GM19468 (cell line): ENCODE data around the gene ATF1.

Experiments used
- ATAC-seq: cut with Tn5 transposase; IDR thresholded peaks from one replicate; pipeline ENCODE4 v1.9.1; 2021; ENCODE audit warnings: mild to moderate bottlenecking, moderate library complexity, moderate number of reproducible peaks; ENCODE audit not compliant: unreplicated experiment; ENCODE audit errors: extremely low read depth

Gene ATF1

DNA sequence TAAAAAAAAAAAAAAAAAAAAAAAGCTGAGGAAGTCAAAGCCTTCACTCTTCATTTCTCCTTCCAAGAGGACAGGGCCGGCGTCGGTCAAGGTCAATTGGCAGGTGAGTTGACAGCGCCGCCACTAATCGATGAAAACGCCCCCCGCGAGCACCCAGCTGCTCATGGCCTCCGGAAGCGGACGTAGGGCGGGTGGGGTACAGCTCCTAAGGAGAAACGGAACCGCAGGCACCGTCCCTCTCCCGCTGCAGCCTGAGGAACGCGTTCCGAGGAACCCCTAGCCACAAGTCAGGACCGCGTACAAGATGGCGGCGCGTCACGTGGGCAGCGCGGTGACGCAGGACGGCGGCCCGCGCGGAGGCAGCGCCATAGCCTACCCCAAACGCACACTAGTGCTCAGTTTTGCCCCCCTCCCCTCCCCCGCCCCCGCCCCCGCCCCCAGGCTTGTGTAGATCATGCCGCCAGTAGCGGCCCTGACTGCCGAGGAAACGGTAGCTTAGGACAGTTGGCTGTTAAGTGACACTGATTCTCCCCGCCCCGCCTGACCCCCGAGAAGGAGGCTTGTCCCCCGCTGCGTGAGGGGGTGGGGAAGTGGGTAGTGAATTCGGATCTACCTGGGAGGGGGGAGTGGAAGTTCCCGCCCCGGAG, at the start of gene ATF1:
Gene ATF1, plus strand, starts transcription at position 463 of the 647 bp plus-strand sequence. CDS start 16,045 bp downstream, outside the sequence.
- peak; percentile 55 for ATAC-seq

DNA sequence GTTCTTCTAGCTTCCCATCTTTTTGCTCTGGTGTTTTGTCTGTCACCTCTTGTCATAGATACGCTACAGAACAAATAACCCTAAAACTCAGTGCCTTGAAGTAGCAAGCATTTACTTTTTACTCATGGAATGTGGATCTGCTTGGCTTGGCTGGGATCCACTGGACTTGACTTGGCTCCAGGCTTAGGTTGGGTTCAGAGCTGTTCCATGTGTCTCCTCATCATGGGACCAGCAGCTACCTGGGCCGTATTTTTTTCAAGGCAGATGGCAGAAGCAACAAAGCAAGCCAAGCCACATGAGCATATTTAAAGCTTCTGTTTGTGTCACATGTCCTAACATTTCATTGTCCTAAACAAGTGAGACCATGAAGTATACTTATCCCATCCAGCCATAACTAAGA, 48.7 kb upstream of the ATF1 start:
- ATAC-seq: no peak

DNA sequence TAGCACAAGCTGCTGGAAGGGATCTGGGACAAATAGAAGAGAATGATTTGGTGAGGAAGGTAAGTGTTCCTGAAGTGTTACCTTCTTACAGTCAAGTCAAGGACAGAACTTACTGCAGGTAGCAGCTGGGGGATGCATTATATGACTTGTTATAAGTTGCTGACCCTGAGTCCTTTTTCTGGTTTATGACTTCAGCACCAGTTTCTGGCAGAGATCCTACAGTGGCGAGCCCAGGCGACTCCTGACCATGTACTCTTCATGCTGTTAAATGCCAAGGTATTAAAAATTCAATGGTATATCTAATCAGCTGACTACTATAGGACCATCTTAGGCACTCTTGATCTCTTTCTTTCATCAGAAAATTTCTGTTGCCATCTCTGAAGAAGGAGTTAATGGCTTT, 45.1 kb upstream of the ATF1 start:
- ATAC-seq: no peak

DNA sequence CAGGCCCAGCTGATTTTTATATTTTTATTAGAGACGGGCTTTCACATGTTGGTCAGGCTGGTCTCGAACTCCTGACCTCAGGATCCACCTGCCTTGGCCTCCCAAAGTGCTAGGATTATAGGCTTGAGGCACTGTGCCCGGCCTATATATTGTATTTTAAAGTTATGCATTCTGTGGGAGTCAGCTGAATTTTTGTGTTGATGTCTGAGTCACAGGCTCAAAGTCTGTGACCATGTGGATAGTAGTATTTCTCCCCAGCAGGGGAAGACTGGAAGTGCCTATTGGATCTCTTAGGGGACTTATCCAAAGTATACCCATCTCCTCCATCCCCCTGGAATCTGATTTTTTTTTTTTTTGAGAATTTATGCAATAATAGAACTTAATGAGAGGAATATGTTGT, 43.8 kb upstream of the ATF1 start:
- no peak for ATAC-seq

DNA sequence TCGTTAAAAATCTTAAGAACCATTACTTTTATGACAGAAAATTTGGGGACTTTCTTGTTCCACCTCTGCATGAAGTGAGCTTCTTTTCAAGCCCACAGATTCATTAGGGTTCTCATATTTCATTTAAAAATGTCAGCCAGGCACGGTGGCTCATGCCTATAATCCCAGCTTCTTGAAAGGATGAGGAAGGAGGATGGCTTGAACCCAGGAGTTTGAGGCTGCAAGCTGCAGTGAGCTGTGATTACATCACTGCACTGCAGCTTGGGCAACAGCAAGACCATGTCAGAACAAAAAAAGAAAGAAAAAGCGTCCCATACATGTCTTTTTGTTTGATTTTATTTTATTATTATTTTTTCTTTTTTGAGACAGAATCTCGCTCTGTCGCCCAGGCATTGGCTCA, 43.4 kb upstream of the ATF1 start:
- no peak for ATAC-seq

DNA sequence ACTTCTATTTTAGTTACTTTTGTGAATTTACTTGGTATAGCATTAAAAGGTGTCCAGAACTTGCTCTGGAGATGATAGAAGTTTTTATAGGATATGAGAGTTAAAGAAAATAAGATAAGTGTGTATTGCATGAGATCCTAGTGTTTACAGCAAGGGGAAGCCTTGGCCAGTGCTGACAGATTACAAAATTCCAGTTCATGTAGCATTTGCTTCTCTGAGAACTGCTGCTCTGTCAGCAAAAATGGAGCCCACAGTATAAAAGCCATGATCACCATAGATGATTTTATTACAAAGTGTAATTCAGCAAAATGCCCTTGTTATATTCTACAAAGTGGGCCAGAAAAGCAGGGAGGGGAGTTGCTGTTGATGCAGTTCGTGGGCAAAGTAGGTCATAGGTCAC, 40.0 kb upstream of the ATF1 start:
- ATAC-seq: no peak

- no peak for ATAC-seq
Measured at GRCh38 chr12:50725011-50725942, 38.6 kb upstream of the ATF1 start.

- no peak for ATAC-seq
Measured at GRCh38 chr12:50727466-50727865, 36.4 kb upstream of the ATF1 start.

GRCh38 chr12:50728417-50728816, 35.5 kb upstream of the ATF1 start:
- no peak for ATAC-seq

- no peak for ATAC-seq
Measured at GRCh38 chr12:50728841-50729240, 35.1 kb upstream of the ATF1 start.

DNA sequence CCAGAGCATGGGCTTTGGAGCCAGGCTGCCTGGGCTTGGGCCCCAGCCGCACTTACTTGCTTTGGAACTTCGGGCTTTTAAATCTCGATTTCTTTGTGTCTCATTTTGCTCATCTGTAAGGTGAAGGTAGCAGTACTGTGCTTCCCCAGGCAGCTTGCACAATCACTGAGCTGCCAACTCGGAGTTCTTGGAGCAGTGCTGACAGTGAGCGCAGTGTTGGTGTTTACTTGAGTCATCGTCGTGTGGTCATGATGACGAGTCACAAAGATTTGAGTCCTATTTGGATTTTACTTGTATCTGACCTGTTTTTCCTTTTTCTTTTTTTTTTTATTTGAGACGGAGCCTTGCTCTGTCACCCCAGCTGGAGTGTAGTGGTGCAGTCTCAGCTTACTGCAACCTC, 31.3 kb upstream of the ATF1 start:
- ATAC-seq: no peak

- ATAC-seq: no peak
Measured at GRCh38 chr12:50733706-50734105, 30.2 kb upstream of the ATF1 start.

DNA sequence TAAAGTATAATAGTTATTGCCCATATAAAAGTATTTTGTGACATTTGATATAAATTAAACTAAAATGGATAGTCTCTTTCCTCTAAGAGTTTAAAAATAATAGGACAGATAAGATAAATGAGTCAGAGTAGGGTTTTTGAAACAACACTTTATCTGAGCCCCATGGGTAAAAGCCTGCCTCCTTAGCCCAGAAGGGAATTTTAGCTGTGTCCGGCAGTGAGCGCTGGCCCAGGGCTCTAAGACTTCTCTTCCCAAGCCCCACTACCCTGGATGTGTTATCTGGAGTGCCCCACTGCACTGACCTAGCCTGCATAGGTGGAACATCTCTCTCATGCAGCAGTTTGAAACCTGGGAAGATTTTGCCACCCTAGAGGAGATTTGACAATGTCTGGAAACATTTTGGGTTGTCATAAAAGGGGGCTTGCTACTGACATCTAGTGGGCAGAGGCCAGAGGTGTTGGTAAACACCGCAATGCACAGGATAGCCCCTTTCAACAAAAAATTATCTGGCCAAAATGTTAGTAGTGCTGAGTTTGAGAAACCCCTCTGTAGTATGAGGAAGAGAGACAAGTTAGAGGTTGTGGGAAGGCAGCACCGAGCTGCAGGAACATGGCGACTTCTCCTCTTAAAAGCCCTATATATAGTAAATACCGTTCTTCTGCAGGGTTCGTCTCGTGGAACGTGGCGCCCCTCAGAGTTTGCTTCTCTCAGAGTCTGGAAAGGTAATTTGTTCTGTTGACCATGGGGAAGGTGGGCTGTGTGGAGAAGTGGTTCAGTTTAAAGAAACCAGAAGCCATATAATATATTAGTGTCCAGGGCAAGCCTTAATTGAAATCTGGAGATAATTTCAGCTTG, 29.3 kb upstream of the ATF1 start:
- no peak for ATAC-seq

GRCh38 chr12:50739611-50740010, 24.3 kb upstream of the ATF1 start:
- ATAC-seq: no peak

DNA sequence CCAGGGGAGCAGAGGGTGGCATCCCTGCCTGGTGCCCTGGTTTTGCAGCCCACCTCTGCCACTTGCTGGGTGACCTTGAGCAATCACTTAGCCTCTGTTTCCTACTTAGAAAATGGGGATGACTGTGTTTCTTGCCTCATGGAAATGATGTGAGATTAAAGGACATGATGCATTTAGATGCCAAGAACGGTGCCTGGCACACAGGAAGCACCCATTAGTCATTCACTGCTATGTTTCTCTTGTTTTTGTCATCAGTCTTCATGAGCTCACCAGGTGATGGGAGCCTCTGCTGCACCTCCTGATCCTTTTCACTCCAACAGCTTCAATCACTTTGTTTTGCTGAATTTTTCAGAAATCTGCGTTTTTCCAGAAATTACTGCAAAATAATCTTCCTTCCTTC, 23.6 kb upstream of the ATF1 start:
- no peak for ATAC-seq

DNA sequence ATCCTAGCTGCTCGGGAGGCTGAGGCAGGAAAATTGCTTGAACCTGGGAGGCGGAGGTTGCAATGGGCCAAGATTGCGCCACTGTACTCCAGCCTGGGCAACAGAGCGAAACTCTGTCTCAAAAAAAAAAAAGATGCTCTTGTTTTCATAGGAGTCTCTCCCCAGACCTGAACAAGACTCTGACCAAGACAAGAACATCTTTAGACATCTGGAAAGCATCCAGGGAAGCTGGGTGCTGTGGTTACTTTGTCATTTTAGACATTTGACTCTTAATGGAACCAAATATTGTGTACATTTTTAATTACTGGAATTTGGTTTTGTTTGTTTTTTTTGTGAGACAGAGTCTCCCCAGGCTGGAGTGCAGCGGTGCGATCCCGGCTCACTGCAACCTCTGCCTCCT, 21.1 kb upstream of the ATF1 start:
- ATAC-seq: no peak

DNA sequence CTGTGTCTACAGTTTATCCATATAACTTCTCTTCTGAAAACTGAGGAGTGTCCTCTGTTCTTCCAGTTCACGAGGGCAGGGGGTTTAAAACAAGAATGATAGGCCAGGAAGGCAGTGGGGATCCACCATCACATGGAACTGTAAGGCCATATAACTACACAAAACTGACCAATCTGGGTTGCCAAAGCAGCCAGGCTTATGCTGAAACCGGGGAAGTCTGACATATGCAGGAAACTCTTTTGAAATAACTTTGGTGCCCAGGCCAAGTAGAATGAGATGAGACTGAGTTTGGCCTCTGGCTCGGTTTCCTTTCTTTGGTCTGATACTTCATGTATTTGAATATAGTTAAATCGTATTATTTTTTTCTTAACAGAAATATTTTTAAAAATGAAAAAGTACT, 18.0 kb upstream of the ATF1 start:
- no peak for ATAC-seq

DNA sequence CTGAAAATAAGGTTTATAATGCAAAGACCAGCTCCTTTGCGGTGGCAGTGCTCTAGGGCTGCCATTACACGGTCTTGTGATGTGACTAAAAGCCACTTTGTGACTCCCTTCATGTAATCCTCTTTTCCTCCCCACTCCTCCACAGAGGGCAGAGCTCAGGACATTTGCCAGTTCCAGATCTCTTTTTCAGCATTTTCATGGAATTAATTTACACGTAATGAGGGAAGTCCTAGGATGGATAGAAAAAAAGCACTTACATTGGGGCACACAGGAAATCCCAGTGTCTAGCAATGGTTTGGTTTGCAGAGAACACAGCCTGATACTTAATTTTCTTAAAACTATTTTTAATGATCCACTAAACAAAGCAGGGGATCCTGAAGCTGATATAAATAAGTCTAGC, 17.5 kb upstream of the ATF1 start:
- ATAC-seq: no peak

DNA sequence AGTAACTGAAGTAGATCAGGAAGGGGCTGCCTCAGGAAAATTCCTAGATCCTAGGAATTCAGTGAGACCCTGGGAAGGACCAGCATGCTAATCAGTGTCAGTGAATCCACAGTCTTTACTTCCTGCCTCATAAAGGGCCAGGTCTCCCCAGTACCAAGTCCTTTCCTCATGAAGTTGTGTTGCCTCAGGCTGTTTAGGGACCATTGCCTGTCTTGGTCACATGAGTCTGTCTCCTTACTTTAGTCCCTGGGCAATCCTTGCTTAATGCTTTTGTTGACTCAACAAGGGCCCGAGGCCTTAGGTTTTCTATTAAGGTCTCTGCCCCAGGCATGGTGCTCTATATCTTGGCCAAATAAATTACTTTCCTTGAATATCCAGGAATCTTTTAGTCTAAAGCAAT, 16.1 kb upstream of the ATF1 start:
- no peak for ATAC-seq

DNA sequence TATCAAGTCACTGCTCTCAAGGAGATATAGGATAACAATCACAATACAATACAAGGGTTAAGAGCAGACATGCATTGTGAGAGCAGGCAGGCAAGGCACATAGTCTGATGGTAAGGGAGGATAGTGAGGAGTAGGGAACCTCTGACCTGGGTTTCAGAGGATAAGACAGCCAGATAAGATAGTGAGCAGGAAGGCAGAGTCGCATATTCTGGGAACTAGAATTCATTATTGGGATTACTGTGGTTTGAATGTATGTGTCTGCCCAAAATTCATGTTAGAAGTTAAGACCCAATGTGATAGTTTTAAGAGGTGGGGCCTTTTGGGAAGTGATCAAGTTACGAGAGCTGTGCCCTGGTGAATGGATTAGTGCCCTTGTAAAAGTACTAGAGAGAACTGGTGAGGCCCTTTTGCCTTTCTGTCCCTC, 14.4 kb upstream of the ATF1 start:
- ATAC-seq: no peak

GRCh38 chr12:50750366-50750765, 13.5 kb upstream of the ATF1 start:
- no peak for ATAC-seq
